NCI-H146 treated with DMSO at 0.1 percent for 48 hours (cell line): ENCODE results near the gene ACAA1.

Source experiments
- DNase-seq: peaks from one replicate; lab custom pipeline; 2025; ENCODE audit not compliant: unreplicated experiment; lab: John Stamatoyannopoulos, UW

ACAA1 gene

GRCh38 chr3:38154625-38155255 is 17.8 kb upstream of the ACAA1 start:
- DNase-seq = no peak

- DNase-seq = no peak
Measured at GRCh38 chr3:38154033-38154494, 17.1 kb upstream of the ACAA1 start.

GRCh38 chr3:38153221-38153620 is 16.3 kb upstream of the ACAA1 start:
- no peak for DNase-seq

- DNase-seq = no peak
Measured at GRCh38 chr3:38152609-38153008, 15.7 kb upstream of the ACAA1 start.

- DNase-seq = no peak
Measured at GRCh38 chr3:38151667-38152265, 14.8 kb upstream of the ACAA1 start.

GRCh38 chr3:38150780-38151528 is 14.0 kb upstream of the ACAA1 start:
- no peak for DNase-seq

- no peak for DNase-seq
Measured at GRCh38 chr3:38149708-38150107, 12.8 kb upstream of the ACAA1 start.

- no peak for DNase-seq
Measured at GRCh38 chr3:38148311-38148882, 11.5 kb upstream of the ACAA1 start.

GRCh38 chr3:38147421-38147820 is 10.5 kb upstream of the ACAA1 start:
- DNase-seq = no peak

GRCh38 chr3:38146504-38146903 is 9.6 kb upstream of the ACAA1 start:
- no peak for DNase-seq

GRCh38 chr3:38143511-38143910 is 6.6 kb upstream of the ACAA1 start:
- DNase-seq = no peak

GRCh38 chr3:38142959-38143358 is 6.0 kb upstream of the ACAA1 start:
- no peak for DNase-seq

GRCh38 chr3:38141952-38142273 is 5.0 kb upstream of the ACAA1 start:
- no peak for DNase-seq

- DNase-seq = no peak
Measured at GRCh38 chr3:38141173-38141951, 4.4 kb upstream of the ACAA1 start.

GRCh38 chr3:38140326-38141172 is 3.6 kb upstream of the ACAA1 start:
- DNase-seq = no peak

GRCh38 chr3:38139652-38140051 is 2.7 kb upstream of the ACAA1 start:
- DNase-seq = no peak

- DNase-seq = no peak
Measured at GRCh38 chr3:38139191-38139590, 2.3 kb upstream of the ACAA1 start.

- peak; percentile 40 for DNase-seq
Measured at GRCh38 chr3:38138349-38139190, 1.6 kb upstream of the ACAA1 start, which contains the start of gene MYD88. TSS of gene MYD88 (plus strand) at chr3:38138661. CDS start at chr3:38138701, 40 bp downstream.

GRCh38 chr3:38137615-38138348 is 855 bp upstream of the ACAA1 start:
- DNase-seq = no peak
